ENCODE data around the gene ATP2B1. TPM values are rescaled to one million over a fixed set of nuclear protein-coding genes. Genes with fewer than 3 reads are reported as not detected.

ATP2B1 gene
- total RNA-seq, 1 donor: 99.9 TPM

- H3K79me2 ChIP-seq (ENCODE audit: insufficient read depth, low read length): no peaks in the 10 kb centered on the region
Observed at GRCh38 chr12:89745286-89745685, 36.6 kb upstream of the ATP2B1 start.

GRCh38 chr12:89742337-89743022 is 33.8 kb upstream of the ATP2B1 start:
- Histone ChIP-seq H3K27ac (ENCODE audit: low read depth, low read length) (no peak overlapping the region), H3K9me3 (ENCODE audit: low read depth, low read length) (no peaks in the 10 kb centered on the region), H3K79me2 (ENCODE audit: insufficient read depth, low read length) (no peaks in the 10 kb centered on the region), H3K27me3 (ENCODE audit: insufficient read depth, low read length) (no peaks in the 10 kb centered on the region), H3K36me3 (ENCODE audit: insufficient read depth, low read length) (no peaks in the 10 kb centered on the region), H3K4me3 (ENCODE audit: insufficient read depth, low read length) (no peak overlapping the region), H4K20me1 (ENCODE audit: insufficient read depth, low read length) (no peaks in the 10 kb centered on the region), H2AFZ (ENCODE audit: low read length) (no peak overlapping the region), H3K4me1 (ENCODE audit: insufficient read depth, low read length) (no peaks in the 10 kb centered on the region), H3K4me2 (ENCODE audit: insufficient read depth, low read length) (no peak overlapping the region)
- DNase-seq (ENCODE audit: insufficient read length, low spot score, missing footprints): no peak
- no peak for TF ChIP-seq CTCF (IDR thresholded peaks at IDR 0.05; ENCODE audit: extremely low read depth, low read depth, low read length)

More at GRCh38 chr12:89745286-89745685, 36.6 kb upstream of the ATP2B1 start:
- no peak for TF ChIP-seq CTCF (IDR thresholded peaks at IDR 0.05; ENCODE audit: extremely low read depth, low read depth, low read length)
- Histone ChIP-seq H3K4me1 (ENCODE audit: insufficient read depth, low read length) (no peaks in the 10 kb centered on the region), H3K36me3 (ENCODE audit: insufficient read depth, low read length) (no peaks in the 10 kb centered on the region), H2AFZ (ENCODE audit: low read length) (no peak overlapping the region), H3K4me2 (ENCODE audit: insufficient read depth, low read length) (no peak overlapping the region), H4K20me1 (ENCODE audit: insufficient read depth, low read length) (no peaks in the 10 kb centered on the region), H3K27me3 (ENCODE audit: insufficient read depth, low read length) (no peaks in the 10 kb centered on the region), H3K4me3 (ENCODE audit: insufficient read depth, low read length) (no peak overlapping the region), H3K9me3 (ENCODE audit: low read depth, low read length) (no peaks in the 10 kb centered on the region), H3K27ac (ENCODE audit: low read depth, low read length) (no peak overlapping the region)
- DNase-seq (ENCODE audit: insufficient read length, low spot score, missing footprints): no peak

- DNase-seq (ENCODE audit: insufficient read length, low spot score, missing footprints): no peak
- no peak overlapping the region for H2AFZ ChIP-seq (ENCODE audit: low read length)
- no peak for TF ChIP-seq CTCF (IDR thresholded peaks at IDR 0.05; ENCODE audit: extremely low read depth, low read depth, low read length)
- no peak overlapping the region for H3K4me2 ChIP-seq (ENCODE audit: insufficient read depth, low read length)
- H3K27ac ChIP-seq (ENCODE audit: low read depth, low read length): no peak overlapping the region
- H3K79me2 ChIP-seq (ENCODE audit: insufficient read depth, low read length): no peaks in the 10 kb centered on the region
- no peaks in the 10 kb centered on the region for H3K36me3 ChIP-seq (ENCODE audit: insufficient read depth, low read length)
- H3K4me1 ChIP-seq (ENCODE audit: insufficient read depth, low read length): no peaks in the 10 kb centered on the region
- H3K27me3 ChIP-seq (ENCODE audit: insufficient read depth, low read length): no peaks in the 10 kb centered on the region
- no peaks in the 10 kb centered on the region for H4K20me1 ChIP-seq (ENCODE audit: insufficient read depth, low read length)
- no peaks in the 10 kb centered on the region for H3K9me3 ChIP-seq (ENCODE audit: low read depth, low read length)
- no peak overlapping the region for H3K4me3 ChIP-seq (ENCODE audit: insufficient read depth, low read length)
Observed at GRCh38 chr12:89740943-89741342, 32.3 kb upstream of the ATP2B1 start.

- no peak overlapping the region for H2AFZ ChIP-seq (ENCODE audit: low read length)
- no peak overlapping the region for H3K27ac ChIP-seq (ENCODE audit: low read depth, low read length)
- no peak for TF ChIP-seq CTCF (IDR thresholded peaks at IDR 0.05; ENCODE audit: extremely low read depth, low read depth, low read length)
- H3K4me2 ChIP-seq (ENCODE audit: insufficient read depth, low read length): no peak overlapping the region
- no peaks in the 10 kb centered on the region for H4K20me1 ChIP-seq (ENCODE audit: insufficient read depth, low read length)
- no peaks in the 10 kb centered on the region for H3K79me2 ChIP-seq (ENCODE audit: insufficient read depth, low read length)
- peaks cover 21% of the 10 kb centered on the region for H3K4me1 ChIP-seq (ENCODE audit: insufficient read depth, low read length)
- peaks cover 3% of the 10 kb centered on the region for H3K9me3 ChIP-seq (ENCODE audit: low read depth, low read length)
- DNase-seq (ENCODE audit: insufficient read length, low spot score, missing footprints): no peak
- no peaks in the 10 kb centered on the region for H3K27me3 ChIP-seq (ENCODE audit: insufficient read depth, low read length)
- H3K36me3 ChIP-seq (ENCODE audit: insufficient read depth, low read length): no peaks in the 10 kb centered on the region
- no peak overlapping the region for H3K4me3 ChIP-seq (ENCODE audit: insufficient read depth, low read length)
Observed at GRCh38 chr12:89736995-89737394, 28.4 kb upstream of the ATP2B1 start.
